GM18868 (cell line): ENCODE results near the gene DAB1.

ENCODE experiments used
- ATAC-seq: cut with Tn5 transposase; IDR thresholded peaks from one replicate; pipeline ENCODE4 v1.9.1; 2021; ENCODE audit warnings: mild to moderate bottlenecking, moderate library complexity; ENCODE audit not compliant: unreplicated experiment

Gene DAB1

GRCh38 chr1:56965191-56965590 lies 458.7 kb downstream of the DAB1 start:
- ATAC-seq = no peak

GRCh38 chr1:56964349-56965017 lies 459.4 kb downstream of the DAB1 start:
- no peak for ATAC-seq

GRCh38 chr1:56963667-56964066 lies 460.2 kb downstream of the DAB1 start:
- no peak for ATAC-seq

- ATAC-seq = no peak
Observed at GRCh38 chr1:56961426-56961825, 462.4 kb downstream of the DAB1 start.

GRCh38 chr1:56958526-56958925 lies 465.3 kb downstream of the DAB1 start:
- ATAC-seq = no peak

GRCh38 chr1:56957931-56958330 lies 465.9 kb downstream of the DAB1 start:
- no peak for ATAC-seq

- ATAC-seq = no peak
Observed at GRCh38 chr1:56954664-56955063, 469.2 kb downstream of the DAB1 start.

- no peak for ATAC-seq
Observed at GRCh38 chr1:56953386-56953785, 470.5 kb downstream of the DAB1 start.

- ATAC-seq = no peak
Observed at GRCh38 chr1:56952501-56952900, 471.4 kb downstream of the DAB1 start.

- ATAC-seq = no peak
Observed at GRCh38 chr1:56948403-56949023, 475.3 kb downstream of the DAB1 start.
